HG03066 (cell line): ENCODE data around the gene CDKN2A.

Experiments
- ATAC-seq: cut with Tn5 transposase; IDR thresholded peaks from one replicate; pipeline ENCODE4 v1.9.1; 2021; ENCODE audit warnings: low read depth; ENCODE audit not compliant: unreplicated experiment

CDKN2A gene

GRCh38 chr9:22008384-22008716 is 14.2 kb upstream of the CDKN2A start:
- ATAC-seq: no peak

- no peak for ATAC-seq
Measured at GRCh38 chr9:22005702-22006606, 11.8 kb upstream of the CDKN2A start.

- ATAC-seq: no peak
Measured at GRCh38 chr9:22005021-22005701, 11.0 kb upstream of the CDKN2A start.

- ATAC-seq: no peak
Measured at GRCh38 chr9:22002038-22002437, 7.8 kb upstream of the CDKN2A start.

GRCh38 chr9:21998026-21998425 is 3.8 kb upstream of the CDKN2A start:
- ATAC-seq: no peak

- ATAC-seq: no peak
Measured at GRCh38 chr9:21997480-21997879, 3.3 kb upstream of the CDKN2A start.

- no peak for ATAC-seq
Measured at GRCh38 chr9:21996858-21997257, 2.7 kb upstream of the CDKN2A start.

GRCh38 chr9:21996438-21996837 is 2.2 kb upstream of the CDKN2A start:
- no peak for ATAC-seq

- peak; percentile 29 for ATAC-seq
Measured at GRCh38 chr9:21995666-21996398, 1.6 kb upstream of the CDKN2A start.

- peak; percentile 89 for ATAC-seq
Measured at GRCh38 chr9:21995006-21995665, 944 bp upstream of the CDKN2A start.

GRCh38 chr9:21994556-21995005 is 389 bp upstream of the CDKN2A start, which contains the start of gene CDKN2B-AS1:
TSS of gene CDKN2B-AS1 (plus strand) at chr9:21994791.
- ATAC-seq: peak; percentile 32

GRCh38 chr9:21993007-21993406 is 1.2 kb downstream of the CDKN2A start:
- no peak for ATAC-seq

GRCh38 chr9:21991072-21991959 is 2.9 kb downstream of the CDKN2A start:
- ATAC-seq: no peak

- ATAC-seq: no peak
Measured at GRCh38 chr9:21989440-21990189, 4.6 kb downstream of the CDKN2A start.

- ATAC-seq: no peak
Measured at GRCh38 chr9:21988056-21988990, 5.9 kb downstream of the CDKN2A start.

GRCh38 chr9:21985964-21986667 is 8.1 kb downstream of the CDKN2A start:
- peak; percentile 71 for ATAC-seq

GRCh38 chr9:21984101-21984500 is 10.1 kb downstream of the CDKN2A start:
- no peak for ATAC-seq
